Gastroesophageal sphincter (tissue), 3 donors: ENCODE data around the gene FAM161B.

Source experiments
- CTCF ChIP-seq, 4 experiments: fragments of 200-600 bp in 2 of 4; fragments of 450-650 bp in 2 of 4; sonication (generic) in 1 of 4; IDR thresholded peaks; one replicate each; pipeline ENCODE4 v1.5.1; 2017 to 2019; ENCODE audit warnings: antibody characterized with exemption in 4 of 4, mild to moderate bottlenecking in 2 of 4, moderate library complexity in 2 of 4
- EP300 ChIP-seq: sonication (generic); formaldehyde crosslinking; IDR thresholded peaks from one replicate; pipeline ENCODE4 v1.6.1; 2017; ENCODE audit warnings: antibody characterized with exemption, mild to moderate bottlenecking
- POLR2A ChIP-seq, 2 donors: fragments of 450-650 bp; IDR thresholded peaks; one replicate each; pipeline ENCODE4 v1.6.1; 2017; ENCODE audit warnings: antibody characterized with exemption in 2 of 2, mild to moderate bottlenecking in 2 of 2, moderate library complexity in 1 of 2
- POLR2AphosphoS5 ChIP-seq: sonication (generic); formaldehyde crosslinking; IDR thresholded peaks from one replicate; pipeline ENCODE4 v1.6.1; 2017; ENCODE audit warnings: antibody characterized with exemption

GRCh38 chr14:73976125-73976524 lies 26.2 kb upstream of the FAM161B start:
- TF ChIP-seq CTCF (IDR thresholded peaks at IDR 0.05) (no peak), POLR2AphosphoS5 (no peak), POLR2A (IDR thresholded peaks at IDR 0.05) (no peak), EP300 (no peak)
